NCI-H2107 treated with DMSO at 0.1 percent for 48 hours (cell line): Measurements from ENCODE around the gene TMCC1.
"Not testable (repeated sequence)": the region's sequence is repeated elsewhere in the genome, so short reads cannot be mapped to it uniquely, and the experiment has no call there.

Experiments
- DNase-seq: peaks from one replicate; lab custom pipeline; 2025; ENCODE audit not compliant: unreplicated experiment; lab: John Stamatoyannopoulos, UW

Gene TMCC1

GRCh38 chr3:129735638-129736037, 157.9 kb downstream of the TMCC1 start:
- no peak for DNase-seq

- no peak for DNase-seq
Observed at GRCh38 chr3:129734449-129734848, 159.1 kb downstream of the TMCC1 start.

GRCh38 chr3:129732200-129732876, 161.2 kb downstream of the TMCC1 start:
- DNase-seq = no peak

GRCh38 chr3:129727707-129728106, 165.8 kb downstream of the TMCC1 start:
- no peak for DNase-seq

- peak; percentile 46 for DNase-seq
Observed at GRCh38 chr3:129723558-129724324, 169.8 kb downstream of the TMCC1 start.

- DNase-seq = no peak
Observed at GRCh38 chr3:129722527-129722926, 171.0 kb downstream of the TMCC1 start.

GRCh38 chr3:129718201-129718600, 175.3 kb downstream of the TMCC1 start:
- DNase-seq = no peak

- no peak for DNase-seq
Observed at GRCh38 chr3:129715854-129716253, 177.7 kb downstream of the TMCC1 start.

- DNase-seq = no peak
Observed at GRCh38 chr3:129708328-129708861, 185.1 kb downstream of the TMCC1 start.

- no peak for DNase-seq
Observed at GRCh38 chr3:129705274-129705673, 188.2 kb downstream of the TMCC1 start.

GRCh38 chr3:129703913-129704312, 189.6 kb downstream of the TMCC1 start:
- no peak for DNase-seq

- DNase-seq = no peak
Observed at GRCh38 chr3:129702934-129703712, 190.4 kb downstream of the TMCC1 start.

- peak; percentile 20 for DNase-seq
Observed at GRCh38 chr3:129701161-129701560, 192.3 kb downstream of the TMCC1 start.

- no peak for DNase-seq
Observed at GRCh38 chr3:129699612-129700011, 193.9 kb downstream of the TMCC1 start.

GRCh38 chr3:129699199-129699598, 194.3 kb downstream of the TMCC1 start:
- no peak for DNase-seq

- DNase-seq = no peak
Observed at GRCh38 chr3:129697229-129697969, 196.1 kb downstream of the TMCC1 start.

- DNase-seq = not testable (repeated sequence)
Observed at GRCh38 chr3:129696430-129696829, 197.1 kb downstream of the TMCC1 start.

GRCh38 chr3:129695230-129695629, 198.3 kb downstream of the TMCC1 start:
- DNase-seq = no peak

- no peak for DNase-seq
Observed at GRCh38 chr3:129694228-129694627, 199.3 kb downstream of the TMCC1 start.

GRCh38 chr3:129692743-129693142, 200.8 kb downstream of the TMCC1 start:
- no peak for DNase-seq

- DNase-seq = no peak
Observed at GRCh38 chr3:129690963-129691362, 202.5 kb downstream of the TMCC1 start.
